Panc1 (cell line): ENCODE results near the gene MAD1L1. TPM values are rescaled to one million over a fixed set of nuclear protein-coding genes. Genes with fewer than 3 reads are reported as not detected.
A peak's percentile ranks its signal among the peaks of the same experiment; 100 is the strongest.

Experiments
- ATAC-seq: fragments of 200-7000 bp; cut with Tn5 transposase; 2 replicates; pipeline ENCODE4 v1.9.1; 2020; ENCODE audit warnings: mild to moderate bottlenecking, moderate library complexity
- Bru-seq: library from RNA; stranded (reverse); fragments of 400-500 nt; gene quantifications from one replicate; lab custom pipeline; 2021; lab: Mats Ljungman, UMichigan
- BruChase-seq, 2 experiments: library from RNA; stranded (reverse); fragments of 400-500 nt; gene quantifications; one replicate each; lab custom pipeline; 2021; lab: Mats Ljungman, UMichigan
- BruUV-seq: library from RNA; stranded (reverse); fragments of 400-500 nt; replicated peaks from 2 replicates; lab custom pipeline; 2021; lab: Mats Ljungman, UMichigan
- CTCF ChIA-PET: fragments of 300-600 bp; sonication (Branson Sonifier 250); formaldehyde crosslinking; loops from one replicate; lab custom pipeline; 2022; ENCODE audit warnings: antibody characterized with exemption; lab: Charles Lee
- POLR2A ChIA-PET: fragments of 300-600 bp; sonication (Branson Sonifier 250); formaldehyde crosslinking; loops from one replicate; lab custom pipeline; 2022; ENCODE audit warnings: antibody characterized with exemption; lab: Charles Lee
- DNase-seq: peaks from one replicate; pipeline ENCODE4 v3.0.0-alpha.2; 2010; ENCODE audit warnings: low read depth, low spot score
- H3K27ac ChIP-seq: 2 replicates; pipeline ENCODE4 v1.5.1; 2011; ENCODE audit warnings: mild to moderate bottlenecking, low read length, inconsistent platforms
- H3K27me3 ChIP-seq: fragments of 200-500 bp; sonication (Bioruptor generic); 2 replicates; pipeline ENCODE4 v1.6.0; 2014; ENCODE audit warnings: low read length, inconsistent platforms; ENCODE audit not compliant: control insufficient read depth, insufficient read depth
- H3K36me3 ChIP-seq: fragments of 200-500 bp; sonication (Bioruptor generic); 2 replicates; pipeline ENCODE4 v1.5.1; 2014; ENCODE audit warnings: inconsistent platforms, mild to moderate bottlenecking, low read length, moderate library complexity; ENCODE audit not compliant: control insufficient read depth, insufficient read depth
- H3K4me1 ChIP-seq: 2 replicates; pipeline ENCODE4 v1.5.1; 2011; ENCODE audit warnings: inconsistent platforms, mild to moderate bottlenecking, low read length, moderate library complexity; ENCODE audit not compliant: control insufficient read depth, insufficient read depth
- H3K4me3 ChIP-seq, 2 experiments: 2 replicates each; pipeline ENCODE4 v1.5.1; 2011 to 2012; ENCODE audit warnings: low read depth in 2 of 2, low read length in 2 of 2, mild to moderate bottlenecking in 2 of 2, inconsistent platforms in 1 of 2, moderate library complexity in 1 of 2
- H3K9me3 ChIP-seq: fragments of 200-500 bp; sonication (Bioruptor generic); 2 replicates; pipeline ENCODE4 v1.5.1; 2014; ENCODE audit warnings: low read depth, mild to moderate bottlenecking, inconsistent platforms, low read length, moderate library complexity; ENCODE audit not compliant: control insufficient read depth, insufficient read depth
- POLR2AphosphoS5 ChIP-seq: IDR thresholded peaks from 2 replicates; pipeline ENCODE4 v1.6.1; 2012; ENCODE audit warnings: mild to moderate bottlenecking, low read depth, low read length, moderate library complexity
- SIN3A ChIP-seq: IDR thresholded peaks from 2 replicates; pipeline ENCODE4 v1.6.1; 2012; ENCODE audit warnings: low read depth, mild to moderate bottlenecking, low read length, moderate library complexity, borderline replicate concordance; ENCODE audit not compliant: insufficient read depth
- TCF7L2 ChIP-seq: IDR thresholded peaks from 2 replicates; pipeline ENCODE4 v1.6.1; 2011; ENCODE audit warnings: mild to moderate bottlenecking, low read depth, low read length, inconsistent platforms
- in situ Hi-C: cut with HindIII; loops from 2 replicates; pipeline ENCODE4 v1.10.0; 2016; ENCODE audit warnings: low sequenced_read_pairs, low pct_unique_long_range_greater_than_20kb
- intact Hi-C: fragments of 100-400 bp; cut with micrococcal nuclease; formaldehyde crosslinking; loops from one replicate; pipeline ENCODE4 v1.10.0; 2022; ENCODE audit not compliant: unreplicated experiment
- long read RNA-seq: library from polyadenylated mRNA; unstranded; transcript quantifications from one replicate; pipeline ENCODE4 v2.0.0, GENCODE V29; 2021; ENCODE audit not compliant: unreplicated experiment
- polyA plus RNA-seq: library from polyadenylated mRNA; unstranded; fragments of >200 nt; gene quantifications from one replicate; pipeline ENCODE4 v1.2.1, GENCODE V29; 2012; ENCODE audit warnings: missing spikeins; ENCODE audit not compliant: insufficient read length
- total RNA-seq: library from RNA; stranded (reverse); gene quantifications from one replicate; pipeline ENCODE4 v1.2.1, GENCODE V29; 2021; ENCODE audit not compliant: unreplicated experiment
- TF ChIP-seq, protein P1 (sequence below), 2 experiments: IDR thresholded peaks; 2 replicates each; pipeline ENCODE4 v1.6.1; 2011 to 2012; ENCODE audit warnings: low read depth in 2 of 2, control low read depth in 1 of 2, low read length in 1 of 2, mild to moderate bottlenecking in 1 of 2, moderate library complexity in 1 of 2; ENCODE audit not compliant: insufficient read depth in 1 of 2
- TF ChIP-seq, protein P2 (sequence below): fragments of 450-650 bp; IDR thresholded peaks from 2 replicates; pipeline ENCODE4 v1.5.1; 2017; ENCODE audit warnings: mild to moderate bottlenecking

Gene MAD1L1
- total RNA-seq (70.8 TPM), Bru-seq, nascent RNA (percentile 65 among the genes with signal in this experiment), BruChase-seq, experiment 1, labeled RNA remaining after a 2-hour chase (percentile 59 among the genes with signal in this experiment), BruChase-seq, experiment 2, labeled RNA remaining after a 6-hour chase (percentile 63 among the genes with signal in this experiment)
- 68.1 TPM for polyA plus RNA-seq
- long read RNA-seq, transcript MAD1L1-202 (19 exons, 2,762 nt), result major isoform, 29 of 251 reads
- long read RNA-seq, transcript MAD1L1-204 (19 exons, 2,991 nt), result minor isoform, 14 of 251 reads
- long read RNA-seq, partial matches to known transcripts, result 30 of 251 reads
- long read RNA-seq, other reads (novel, unspliced or antisense), result 178 of 251 reads

DNA sequence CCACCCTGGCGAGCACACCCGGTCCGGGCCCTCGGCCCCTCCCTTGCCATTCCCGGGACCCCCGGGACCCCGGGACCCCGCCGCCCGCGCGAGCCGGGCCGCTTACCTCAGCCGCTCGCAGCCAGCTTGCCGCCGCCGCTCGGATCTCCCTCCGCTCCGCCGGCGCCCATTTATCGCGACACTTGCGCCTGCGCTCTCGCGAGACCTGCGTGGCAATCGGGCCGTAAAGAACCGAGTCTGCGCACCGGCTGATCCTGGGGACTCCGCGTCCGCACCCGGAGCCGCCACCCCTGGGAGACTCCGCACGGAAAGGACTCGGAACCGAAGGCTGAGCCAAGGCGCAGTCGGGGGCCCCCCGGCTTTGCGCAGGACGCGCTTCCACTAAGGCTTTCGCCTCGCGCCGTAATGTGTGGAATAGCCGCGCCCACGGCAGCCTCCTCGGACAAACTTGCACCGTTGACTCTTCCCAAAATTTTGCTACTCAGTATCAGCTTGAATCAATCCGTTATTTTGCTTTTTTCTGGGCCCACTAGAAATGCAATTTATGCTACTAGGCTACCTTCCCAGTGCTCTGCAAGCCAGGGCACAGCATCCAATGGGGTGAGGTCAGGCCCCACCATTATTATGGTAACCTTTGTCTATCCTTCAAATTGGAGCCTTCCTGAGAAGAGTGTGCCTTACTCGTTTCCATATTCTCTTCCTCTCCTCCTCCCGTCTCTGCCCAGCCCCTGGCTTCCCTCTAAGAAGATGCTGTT is at the start of gene MAD1L1:
TSS of gene MAD1L1 (minus strand) at position 180 of the 755 bp plus-strand sequence. CDS start 2,812 bp downstream, outside the sequence.
- intact Hi-C loops, result no loop called here
- ChIA-PET POLR2A (interaction anchor here (0.6 kb wide), 1 partner anchor 829 kb away, joined by 7 read pairs; no protein-coding TSS in a partner anchor), CTCF (interaction anchor here (0.7 kb wide), 1 partner anchor 126 kb away, joined by 3 read pairs; no protein-coding TSS in a partner anchor)
- Histone ChIP-seq H3K9me3 (no peaks in the 10 kb centered on the region), H3K4me1 (peaks cover 11% of the 10 kb centered on the region; the same call in 1 of the 2 replicates), H3K36me3 (peaks cover 16% of the 10 kb centered on the region), H3K27ac (peak within 1 kb of the TSS; percentile 89), H3K27me3 (no peaks in the 10 kb centered on the region), H3K4me3 (peak within 1 kb of the TSS; percentile 78 to 81)
- TF ChIP-seq TCF7L2 (0 out of 2 replicates have a peak, but pooled peaks have one; percentile 47), SIN3A (peak; percentile 96), POLR2AphosphoS5 (peak; percentile 86)
- TF ChIP-seq, protein P1, sequence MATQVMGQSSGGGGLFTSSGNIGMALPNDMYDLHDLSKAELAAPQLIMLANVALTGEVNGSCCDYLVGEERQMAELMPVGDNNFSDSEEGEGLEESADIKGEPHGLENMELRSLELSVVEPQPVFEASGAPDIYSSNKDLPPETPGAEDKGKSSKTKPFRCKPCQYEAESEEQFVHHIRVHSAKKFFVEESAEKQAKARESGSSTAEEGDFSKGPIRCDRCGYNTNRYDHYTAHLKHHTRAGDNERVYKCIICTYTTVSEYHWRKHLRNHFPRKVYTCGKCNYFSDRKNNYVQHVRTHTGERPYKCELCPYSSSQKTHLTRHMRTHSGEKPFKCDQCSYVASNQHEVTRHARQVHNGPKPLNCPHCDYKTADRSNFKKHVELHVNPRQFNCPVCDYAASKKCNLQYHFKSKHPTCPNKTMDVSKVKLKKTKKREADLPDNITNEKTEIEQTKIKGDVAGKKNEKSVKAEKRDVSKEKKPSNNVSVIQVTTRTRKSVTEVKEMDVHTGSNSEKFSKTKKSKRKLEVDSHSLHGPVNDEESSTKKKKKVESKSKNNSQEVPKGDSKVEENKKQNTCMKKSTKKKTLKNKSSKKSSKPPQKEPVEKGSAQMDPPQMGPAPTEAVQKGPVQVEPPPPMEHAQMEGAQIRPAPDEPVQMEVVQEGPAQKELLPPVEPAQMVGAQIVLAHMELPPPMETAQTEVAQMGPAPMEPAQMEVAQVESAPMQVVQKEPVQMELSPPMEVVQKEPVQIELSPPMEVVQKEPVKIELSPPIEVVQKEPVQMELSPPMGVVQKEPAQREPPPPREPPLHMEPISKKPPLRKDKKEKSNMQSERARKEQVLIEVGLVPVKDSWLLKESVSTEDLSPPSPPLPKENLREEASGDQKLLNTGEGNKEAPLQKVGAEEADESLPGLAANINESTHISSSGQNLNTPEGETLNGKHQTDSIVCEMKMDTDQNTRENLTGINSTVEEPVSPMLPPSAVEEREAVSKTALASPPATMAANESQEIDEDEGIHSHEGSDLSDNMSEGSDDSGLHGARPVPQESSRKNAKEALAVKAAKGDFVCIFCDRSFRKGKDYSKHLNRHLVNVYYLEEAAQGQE (IDR thresholded peaks at IDR 0.05; ENCODE audit: insufficient read depth in 1 of 2, low read depth in 2 of 2, low read length in 1 of 2), result no peak
- in situ Hi-C loops, result no loop called here
- DNase-seq, result peak; percentile 56
- no TSS peak for BruUV-seq
- peak; percentile 95 for ATAC-seq

DNA sequence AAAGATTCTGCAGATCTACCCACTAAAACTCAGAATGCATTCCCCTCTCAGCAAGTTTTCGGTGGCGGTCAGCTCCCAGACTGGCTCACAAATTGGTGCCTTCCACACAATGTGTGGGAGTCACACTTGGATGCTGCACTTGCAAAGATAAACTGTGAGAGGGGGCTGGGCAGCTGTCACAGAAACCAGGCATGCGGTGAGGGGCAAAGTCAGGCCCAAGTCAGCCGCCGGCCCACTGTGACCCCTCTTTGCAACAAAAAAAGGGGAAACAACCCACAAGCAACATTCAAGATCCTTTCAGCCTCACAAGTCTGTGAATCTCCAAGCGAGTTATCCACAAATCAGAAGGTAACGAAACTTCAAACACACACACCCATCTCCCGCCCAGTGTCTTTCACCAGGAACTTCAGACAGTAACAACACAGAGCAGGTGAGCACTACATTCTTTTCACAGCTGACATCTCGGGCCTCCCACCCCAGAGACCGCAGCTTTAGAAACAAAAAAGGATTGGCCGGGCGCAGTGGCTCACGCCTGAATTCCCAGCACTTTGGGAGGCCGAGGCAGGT is 49.5 kb upstream of the MAD1L1 start:
- Histone ChIP-seq H3K27ac (no peak overlapping the region), H3K36me3 (no peaks in the 10 kb centered on the region), H3K4me3 (no peak overlapping the region), H3K9me3 (no peaks in the 10 kb centered on the region), H3K27me3 (no peaks in the 10 kb centered on the region), H3K4me1 (no peaks in the 10 kb centered on the region)
- TSS peak; percentile 61 for BruUV-seq
- TF ChIP-seq POLR2AphosphoS5 (no peak), TCF7L2 (no peak), SIN3A (no peak)
- TF ChIP-seq, protein P1 (IDR thresholded peaks at IDR 0.05; ENCODE audit: insufficient read depth in 1 of 2, low read depth in 2 of 2, low read length in 1 of 2), result no peak
- TF ChIP-seq, protein P2, sequence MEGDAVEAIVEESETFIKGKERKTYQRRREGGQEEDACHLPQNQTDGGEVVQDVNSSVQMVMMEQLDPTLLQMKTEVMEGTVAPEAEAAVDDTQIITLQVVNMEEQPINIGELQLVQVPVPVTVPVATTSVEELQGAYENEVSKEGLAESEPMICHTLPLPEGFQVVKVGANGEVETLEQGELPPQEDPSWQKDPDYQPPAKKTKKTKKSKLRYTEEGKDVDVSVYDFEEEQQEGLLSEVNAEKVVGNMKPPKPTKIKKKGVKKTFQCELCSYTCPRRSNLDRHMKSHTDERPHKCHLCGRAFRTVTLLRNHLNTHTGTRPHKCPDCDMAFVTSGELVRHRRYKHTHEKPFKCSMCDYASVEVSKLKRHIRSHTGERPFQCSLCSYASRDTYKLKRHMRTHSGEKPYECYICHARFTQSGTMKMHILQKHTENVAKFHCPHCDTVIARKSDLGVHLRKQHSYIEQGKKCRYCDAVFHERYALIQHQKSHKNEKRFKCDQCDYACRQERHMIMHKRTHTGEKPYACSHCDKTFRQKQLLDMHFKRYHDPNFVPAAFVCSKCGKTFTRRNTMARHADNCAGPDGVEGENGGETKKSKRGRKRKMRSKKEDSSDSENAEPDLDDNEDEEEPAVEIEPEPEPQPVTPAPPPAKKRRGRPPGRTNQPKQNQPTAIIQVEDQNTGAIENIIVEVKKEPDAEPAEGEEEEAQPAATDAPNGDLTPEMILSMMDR, result no peak
- ChIA-PET CTCF (interaction anchor here (0.6 kb wide), 1 partner anchor 145 kb away, joined by 5 read pairs; no protein-coding TSS in a partner anchor), POLR2A (no interaction called here)
- intact Hi-C loops, result no loop called here
- DNase-seq (no peak), ATAC-seq (no peak)
- in situ Hi-C loops, result no loop called here
